ENCODE results near the gene ARHGEF18.

The ARHGEF18 gene

DNA sequence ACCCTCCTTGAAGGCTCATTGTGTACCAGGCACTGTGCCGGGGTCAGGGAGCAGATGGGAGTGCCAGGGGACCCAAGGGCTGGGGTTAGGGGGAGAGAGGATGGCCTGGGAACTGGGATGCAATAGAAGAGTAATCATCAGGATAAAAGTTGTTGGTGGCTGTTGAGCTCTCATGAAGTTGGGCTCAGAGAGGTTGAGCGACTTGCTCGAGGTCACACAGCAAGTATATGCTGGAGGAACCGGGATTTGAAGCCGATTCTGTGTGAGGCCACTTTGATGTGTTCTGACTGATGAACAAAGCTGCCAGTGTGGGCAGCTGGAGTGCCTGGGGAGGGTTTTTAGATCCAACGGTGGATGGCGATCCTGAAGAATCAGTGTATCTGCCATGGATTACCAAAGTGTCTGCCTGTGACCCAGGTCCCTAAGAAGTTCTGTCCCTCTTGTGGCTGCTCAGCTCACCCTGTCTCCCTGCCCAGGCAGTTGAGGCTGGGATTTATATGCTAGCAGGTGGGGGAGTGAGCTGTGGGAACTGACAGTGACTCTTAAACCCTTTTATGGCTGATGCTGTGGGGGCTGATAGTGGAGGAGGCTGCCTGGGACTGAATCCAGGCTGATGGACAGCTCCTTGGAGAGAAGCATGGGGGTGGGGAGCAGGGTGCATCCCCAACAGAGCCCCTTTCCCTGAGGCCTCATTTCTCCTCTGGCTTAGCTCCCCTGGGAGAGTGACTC is 8.3 kb downstream of the ARHGEF18 start:
- Histone ChIP-seq H3K79me2 (ENCODE audit: insufficient read depth, low read depth) (no peaks in the 10 kb centered on the region), H3K4me2 (no peak overlapping the region), H3K36me3 (ENCODE audit: insufficient read depth) (no peaks in the 10 kb centered on the region), H3K9ac (no peak overlapping the region), H3K4me1 (ENCODE audit: low read depth, poor library complexity, severe bottlenecking) (peaks cover 5% of the 10 kb centered on the region), H3K27me3 (ENCODE audit: insufficient read depth, low read depth) (peaks cover 6% of the 10 kb centered on the region; the same call in 1 of the 2 replicates), H4K20me1 (ENCODE audit: insufficient read depth) (no peaks in the 10 kb centered on the region), H3K27ac (no peak overlapping the region), H2AFZ (ENCODE audit: low read depth) (no peak overlapping the region), H3K4me3 (IDR thresholded peaks at IDR 0.05; ENCODE audit: insufficient read depth, low read depth, low read length) (no peak overlapping the region)
- TF ChIP-seq CTCF (conservative IDR thresholded peaks at IDR 0.05; ENCODE audit: low read depth, low read length): no peak

DNA sequence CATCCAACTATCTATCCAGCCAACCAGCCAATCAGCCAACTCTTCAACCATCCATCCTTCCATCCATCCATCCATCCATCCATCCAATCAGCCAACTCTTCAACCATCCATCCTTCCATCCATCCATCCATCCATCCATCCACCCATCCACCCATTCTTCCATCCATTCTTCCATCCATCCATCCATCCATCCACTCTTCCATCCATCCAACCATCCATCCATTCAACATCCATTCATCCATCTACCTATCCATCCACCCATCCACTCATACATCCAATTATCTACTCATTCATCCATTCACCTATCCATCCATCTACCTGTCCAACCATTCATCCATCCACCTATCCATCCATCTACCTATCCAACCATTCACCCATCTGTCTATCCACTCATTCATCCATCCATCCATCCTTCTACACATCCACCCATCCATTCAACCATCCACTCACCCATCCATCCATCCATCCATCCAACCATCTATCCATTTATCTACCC is 9.4 kb downstream of the ARHGEF18 start:
- Histone ChIP-seq H3K4me3 (IDR thresholded peaks at IDR 0.05; ENCODE audit: insufficient read depth, low read depth, low read length) (no peak overlapping the region), H3K9ac (no peak overlapping the region), H3K27me3 (ENCODE audit: insufficient read depth, low read depth) (peaks cover 12% of the 10 kb centered on the region; the same call in 1 of the 2 replicates), H3K4me2 (no peak overlapping the region), H3K27ac (no peak overlapping the region), H3K79me2 (ENCODE audit: insufficient read depth, low read depth) (no peaks in the 10 kb centered on the region), H3K4me1 (ENCODE audit: low read depth, poor library complexity, severe bottlenecking) (peaks cover 5% of the 10 kb centered on the region), H4K20me1 (ENCODE audit: insufficient read depth) (no peaks in the 10 kb centered on the region), H2AFZ (ENCODE audit: low read depth) (no peak overlapping the region), H3K36me3 (ENCODE audit: insufficient read depth) (no peaks in the 10 kb centered on the region)
- no peak for TF ChIP-seq CTCF (conservative IDR thresholded peaks at IDR 0.05; ENCODE audit: low read depth, low read length)

- no peaks in the 10 kb centered on the region for H3K4me1 ChIP-seq (ENCODE audit: low read depth, poor library complexity, severe bottlenecking)
- no peaks in the 10 kb centered on the region for H4K20me1 ChIP-seq (ENCODE audit: insufficient read depth)
- no peak overlapping the region for H2AFZ ChIP-seq (ENCODE audit: low read depth)
- peaks cover 26% of the 10 kb centered on the region for H3K27me3 ChIP-seq (ENCODE audit: insufficient read depth, low read depth)
- no peaks in the 10 kb centered on the region for H3K36me3 ChIP-seq (ENCODE audit: insufficient read depth)
- H3K4me3 ChIP-seq (IDR thresholded peaks at IDR 0.05; ENCODE audit: insufficient read depth, low read depth, low read length): no peak overlapping the region
- TF ChIP-seq CTCF (conservative IDR thresholded peaks at IDR 0.05; ENCODE audit: low read depth, low read length): no peak
- no peak overlapping the region for H3K9ac ChIP-seq
- H3K27ac ChIP-seq: no peak overlapping the region
- H3K4me2 ChIP-seq: no peak overlapping the region
- no peaks in the 10 kb centered on the region for H3K79me2 ChIP-seq (ENCODE audit: insufficient read depth, low read depth)
Observed at GRCh38 chr19:7360393-7360984, 11.8 kb downstream of the ARHGEF18 start.

DNA sequence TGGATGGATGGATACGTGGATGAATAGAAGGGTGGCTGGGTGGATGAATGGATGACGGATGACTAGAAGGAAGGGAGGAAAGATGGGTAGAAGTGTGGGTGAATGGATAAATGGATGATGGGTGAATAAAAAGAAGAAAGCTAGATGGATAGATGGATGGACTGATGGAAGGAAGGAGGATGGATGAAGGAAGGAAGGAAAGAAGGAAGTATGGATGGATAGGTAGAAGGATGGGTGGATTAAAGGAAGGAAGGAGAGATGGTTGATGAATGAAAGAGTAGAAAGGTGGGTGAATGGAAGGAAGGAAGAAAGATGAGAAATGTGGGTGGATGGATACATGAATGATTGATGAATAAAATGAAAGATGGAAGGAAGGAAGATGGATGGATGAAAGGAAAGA is 14.5 kb downstream of the ARHGEF18 start:
- Histone ChIP-seq H3K4me2 (no peak overlapping the region), H2AFZ (ENCODE audit: low read depth) (no peak overlapping the region), H3K4me3 (IDR thresholded peaks at IDR 0.05; ENCODE audit: insufficient read depth, low read depth, low read length) (no peak overlapping the region), H3K27me3 (ENCODE audit: insufficient read depth, low read depth) (peaks cover 28% of the 10 kb centered on the region), H3K36me3 (ENCODE audit: insufficient read depth) (no peaks in the 10 kb centered on the region), H3K27ac (no peak overlapping the region), H3K9ac (no peak overlapping the region), H3K79me2 (ENCODE audit: insufficient read depth, low read depth) (no peaks in the 10 kb centered on the region), H4K20me1 (ENCODE audit: insufficient read depth) (no peaks in the 10 kb centered on the region), H3K4me1 (ENCODE audit: low read depth, poor library complexity, severe bottlenecking) (no peaks in the 10 kb centered on the region)
- no peak for TF ChIP-seq CTCF (conservative IDR thresholded peaks at IDR 0.05; ENCODE audit: low read depth, low read length)

Data from KMS-11 (cell line).